HG02642 (cell line): ENCODE measurements around the gene ABHD5.

Source experiments
- ATAC-seq: cut with Tn5 transposase; IDR thresholded peaks from one replicate; pipeline ENCODE4 v1.9.1; 2021; ENCODE audit warnings: mild to moderate bottlenecking; ENCODE audit not compliant: unreplicated experiment, poor library complexity

The ABHD5 gene

DNA sequence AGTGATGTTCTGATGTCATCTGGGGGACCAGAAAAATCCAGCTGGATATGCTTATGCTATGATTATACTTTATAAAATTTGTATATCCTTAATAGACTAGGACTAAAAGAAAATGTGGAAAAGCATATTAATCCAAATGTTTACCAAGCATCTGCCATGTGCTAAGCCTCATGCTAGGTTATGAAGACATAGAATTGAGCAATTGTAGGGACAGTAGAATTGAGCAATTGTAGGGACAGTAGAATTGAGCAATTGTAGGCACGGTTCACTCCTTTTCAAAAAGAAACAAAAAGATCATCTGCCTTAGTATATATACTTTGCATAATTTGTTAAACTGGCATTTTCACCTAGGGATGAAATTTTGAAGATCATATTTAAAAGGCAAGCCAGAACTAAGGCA, 18.3 kb downstream of the ABHD5 start:
- ATAC-seq: no peak

DNA sequence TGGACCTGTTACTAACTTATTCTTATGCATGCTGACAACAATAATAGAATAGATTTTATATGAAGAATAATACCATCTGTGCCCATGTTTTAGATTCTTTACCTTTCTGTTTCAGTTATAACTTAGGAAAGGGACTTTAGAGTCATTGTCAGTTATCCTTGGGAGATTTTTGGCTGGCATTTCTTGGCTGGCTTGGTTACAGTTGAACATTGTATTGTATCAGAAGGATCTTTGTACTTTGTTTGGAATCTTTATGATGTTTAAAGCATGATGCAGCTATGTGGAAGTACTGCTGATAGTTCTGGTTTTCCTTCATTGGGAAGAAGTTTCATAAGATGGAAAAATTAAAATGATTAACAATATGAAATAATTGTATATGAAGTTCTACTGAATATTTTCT, 19.9 kb downstream of the ABHD5 start:
- ATAC-seq: no peak

DNA sequence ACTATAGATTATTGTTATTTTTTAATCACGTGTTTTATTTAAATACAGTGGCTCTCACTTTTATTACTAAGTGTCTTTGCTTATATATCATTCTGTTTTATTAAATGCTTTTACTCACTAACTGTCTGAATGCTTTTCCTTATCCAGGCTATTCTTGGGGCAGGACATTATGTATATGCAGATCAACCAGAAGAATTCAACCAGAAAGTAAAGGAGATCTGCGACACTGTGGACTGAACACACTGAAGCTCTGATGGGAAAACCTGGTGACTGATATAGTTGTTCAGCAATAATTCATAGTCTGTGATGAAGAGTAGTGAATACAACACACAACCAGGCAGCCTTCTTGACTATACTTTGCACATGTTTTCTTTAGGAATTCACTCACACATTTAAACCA, 27.6 kb downstream of the ABHD5 start:
- ATAC-seq: no peak

GRCh38 chr3:43723121-43723734, 32.5 kb downstream of the ABHD5 start:
- no peak for ATAC-seq

- ATAC-seq: no peak
Observed at GRCh38 chr3:43726521-43726920, 35.8 kb downstream of the ABHD5 start.

DNA sequence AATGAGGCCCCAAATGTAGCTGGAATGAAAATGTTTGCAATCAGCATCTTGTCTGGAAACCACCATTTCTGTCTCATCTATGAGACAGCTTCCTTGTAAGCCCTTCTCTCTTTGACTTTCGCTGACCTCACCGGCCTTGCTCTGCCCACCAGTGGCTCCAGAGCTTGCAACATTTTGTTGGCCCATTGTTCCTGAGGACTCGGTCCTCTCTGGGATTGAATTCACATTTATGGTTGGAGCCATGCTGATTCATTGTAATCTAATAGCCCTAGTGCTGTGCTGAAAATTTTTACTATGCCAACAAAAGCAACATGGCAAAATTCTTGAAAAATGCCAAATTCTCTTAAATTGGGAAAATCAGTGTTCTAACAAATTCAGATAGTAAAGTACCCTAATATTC, 37.2 kb downstream of the ABHD5 start:
- no peak for ATAC-seq

GRCh38 chr3:43728476-43728875, 37.7 kb downstream of the ABHD5 start:
- ATAC-seq: no peak

GRCh38 chr3:43728947-43729346, 38.2 kb downstream of the ABHD5 start:
- ATAC-seq: no peak

GRCh38 chr3:43729707-43730414, 39.1 kb downstream of the ABHD5 start:
- ATAC-seq: no peak

DNA sequence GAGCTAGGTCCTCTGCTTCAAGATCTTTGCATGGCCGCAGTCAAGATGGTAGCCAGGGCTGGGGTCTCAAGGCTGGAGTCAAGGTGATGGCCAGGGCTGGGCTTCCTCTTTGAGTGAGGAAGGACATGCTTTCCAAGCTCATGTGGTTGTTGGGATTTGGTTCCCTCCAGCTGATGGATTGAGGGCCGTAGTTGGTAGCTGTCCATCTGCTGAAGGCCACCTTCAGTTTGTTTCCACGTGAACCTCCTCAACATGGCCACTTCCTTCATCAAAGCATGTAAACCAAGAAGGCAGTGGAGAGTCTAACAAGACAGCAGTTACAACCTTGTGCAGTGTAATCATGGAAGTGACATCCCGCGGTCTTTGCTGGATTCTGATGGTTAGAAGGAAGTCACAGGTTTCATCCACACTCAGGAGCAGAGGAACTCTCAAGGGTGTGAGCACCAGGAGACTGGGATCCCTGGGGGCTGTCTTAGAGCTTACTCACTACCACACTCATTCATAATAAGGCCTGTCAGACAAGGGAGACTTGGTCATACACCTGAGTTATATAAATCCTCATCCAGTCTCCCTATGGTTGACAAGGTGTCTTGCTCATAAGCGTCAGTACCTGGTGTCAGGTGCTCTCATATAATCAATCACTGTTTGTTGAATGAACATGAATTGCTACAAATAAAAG, 42.1 kb downstream of the ABHD5 start:
- no peak for ATAC-seq

- no peak for ATAC-seq
Observed at GRCh38 chr3:43733459-43734384, 43.0 kb downstream of the ABHD5 start.

- ATAC-seq: no peak
Observed at GRCh38 chr3:43734685-43735084, 43.9 kb downstream of the ABHD5 start.

GRCh38 chr3:43735618-43736017, 44.9 kb downstream of the ABHD5 start:
- no peak for ATAC-seq

- no peak for ATAC-seq
Observed at GRCh38 chr3:43736558-43737440, 46.1 kb downstream of the ABHD5 start.

GRCh38 chr3:43738305-43738704, 47.6 kb downstream of the ABHD5 start:
- no peak for ATAC-seq

- no peak for ATAC-seq
Observed at GRCh38 chr3:43742920-43743319, 52.2 kb downstream of the ABHD5 start.

GRCh38 chr3:43747641-43748040, 56.9 kb downstream of the ABHD5 start:
- no peak for ATAC-seq

GRCh38 chr3:43748179-43748578, 57.4 kb downstream of the ABHD5 start:
- no peak for ATAC-seq

GRCh38 chr3:43748645-43749044, 57.9 kb downstream of the ABHD5 start:
- ATAC-seq: no peak

GRCh38 chr3:43752905-43753304, 62.2 kb downstream of the ABHD5 start:
- ATAC-seq: no peak
